Spleen (tissue), 7 donors: ENCODE data around the gene ZNF385C.
A peak's percentile ranks its signal among the peaks of the same experiment; 100 is the strongest.

Source experiments
- CTCF ChIP-seq, 11 experiments: fragments of 200-600 bp in 7 of 11; fragments of 450-650 bp in 4 of 11; sonication (generic) in 4 of 11; IDR thresholded peaks in 8 of 11; conservative IDR thresholded peaks in 3 of 11; 1 replicate in 7 of 11; 2 replicates in 4 of 11; pipeline versions ENCODE4 v1.4.0 to v1.8.0; 2016 to 2021; ENCODE audit warnings: antibody characterized with exemption in 11 of 11, inconsistent platforms in 4 of 11, mild to moderate bottlenecking in 1 of 11
- POLR2AphosphoS5 ChIP-seq, 3 donors: sonication (generic); formaldehyde crosslinking; IDR thresholded peaks; one replicate each; pipeline ENCODE4 v1.5.1; 2017; ENCODE audit warnings: antibody characterized with exemption in 3 of 3
- donor health status: DM: no; HTN: no; CAD: no; lungs with moderate emphysema.
- donor health status: DM: no; HTN: no; CAD: no.
- donor health status: DM: no; HTN: no; CAD: no.

- no peak for TF ChIP-seq CTCF (IDR thresholded peaks at IDR 0.05 in 8 of 11, conservative IDR thresholded peaks at IDR 0.05 in 3 of 11)
- peak in 1 of 3 donors; percentile 8 for TF ChIP-seq POLR2AphosphoS5 (IDR thresholded peaks at IDR 0.05)
Observed at GRCh38 chr17:42142371-42142896, 44.2 kb upstream of the ZNF385C start.
